Hepatocyte (in vitro differentiated cells): ENCODE results near the gene CD22. TPM values are rescaled to one million over a fixed set of nuclear protein-coding genes. Genes with fewer than 3 reads are reported as not detected.
"Not testable (repeated sequence)": the region's sequence is repeated elsewhere in the genome, so short reads cannot be mapped to it uniquely, and the experiment has no call there.

ENCODE experiments used
- DNase-seq: peaks from one replicate; pipeline ENCODE4 v3.0.0-alpha.2; 2016; ENCODE audit warnings: low spot score
- H2AFZ ChIP-seq: fragments of 200-600 bp; sonication (generic); 2 replicates; pipeline ENCODE4 v1.6.0; 2016; ENCODE audit warnings: antibody characterized with exemption, mild to moderate bottlenecking
- H3K27ac ChIP-seq: fragments of 200-600 bp; sonication (generic); 2 replicates; pipeline ENCODE4 v1.5.1; 2016; ENCODE audit warnings: mild to moderate bottlenecking
- H3K27me3 ChIP-seq: fragments of 200-600 bp; sonication (generic); 2 replicates; pipeline ENCODE4 v1.6.1; 2016
- H3K36me3 ChIP-seq: fragments of 200-600 bp; sonication (generic); replicated peaks from 2 replicates; pipeline ENCODE4 v1.5.1; 2016; ENCODE audit warnings: low read depth; ENCODE audit not compliant: insufficient read depth
- H3K4me1 ChIP-seq: fragments of 200-600 bp; sonication (generic); 2 replicates; pipeline ENCODE4 v1.5.1; 2016; ENCODE audit warnings: mild to moderate bottlenecking, moderate library complexity; ENCODE audit not compliant: insufficient read depth
- H3K4me2 ChIP-seq: fragments of 200-600 bp; sonication (generic); 2 replicates; pipeline ENCODE4 v1.6.0; 2016
- H3K4me3 ChIP-seq: fragments of 200-600 bp; sonication (generic); 2 replicates; pipeline ENCODE4 v1.5.1; 2016; ENCODE audit warnings: mild to moderate bottlenecking
- H3K79me2 ChIP-seq: fragments of 200-600 bp; sonication (generic); 2 replicates; pipeline ENCODE4 v1.6.0; 2017; ENCODE audit warnings: mild to moderate bottlenecking
- H3K9me2 ChIP-seq: fragments of 200-600 bp; sonication (generic); replicated peaks from 2 replicates; pipeline ENCODE4 v1.6.0; 2017; ENCODE audit warnings: mild to moderate bottlenecking; ENCODE audit not compliant: insufficient read depth
- H3K9me3 ChIP-seq: fragments of 200-600 bp; sonication (generic); 2 replicates; pipeline ENCODE4 v1.5.1; 2016; ENCODE audit warnings: low read depth, mild to moderate bottlenecking
- H4K20me1 ChIP-seq: fragments of 200-600 bp; sonication (generic); 2 replicates; pipeline ENCODE4 v1.6.0; 2016; ENCODE audit warnings: mild to moderate bottlenecking; ENCODE audit not compliant: insufficient read depth, poor library complexity, severe bottlenecking
- EZH2 ChIP-seq: fragments of 200-600 bp; sonication (generic); IDR thresholded peaks from 2 replicates; pipeline ENCODE4 v1.6.1; 2016; ENCODE audit warnings: antibody characterized with exemption, mild to moderate bottlenecking, borderline replicate concordance
- EZH2phosphoT487 ChIP-seq: fragments of 200-600 bp; sonication (generic); IDR thresholded peaks from one replicate; pipeline ENCODE4 v1.6.1; 2018; ENCODE audit warnings: antibody characterized with exemption, mild to moderate bottlenecking, low read depth, moderate library complexity; ENCODE audit not compliant: unreplicated experiment, severe bottlenecking
- WGBS: methylation state at CpG from one replicate; pipeline ENCODE4 v1.1.6; 2016; ENCODE audit warnings: low lambda C conversion rate; ENCODE audit errors: missing lambda C conversion rate; 5-methylcytosine and 5-hydroxymethylcytosine counted together
- polyA plus RNA-seq: library from polyadenylated mRNA; unstranded; fragments of >200 nt; fragmentation: Nextera tagmentation; extraction: Ambion mirVana; gene quantifications from 2 replicates; pipeline ENCODE4 v1.2.1, GENCODE V29; 2016
- total RNA-seq: library from RNA; depleted of rRNA; stranded (reverse); fragments of >200 nt; gene quantifications from 2 replicates; pipeline ENCODE4 v1.2.3, GENCODE V29; 2014
- TF ChIP-seq, protein P1 (sequence below): fragments of 200-600 bp; sonication (generic); IDR thresholded peaks from 2 replicates; pipeline ENCODE4 v1.5.1; 2016; ENCODE audit warnings: antibody characterized with exemption, mild to moderate bottlenecking; ENCODE audit not compliant: poor library complexity

CD22 gene
- total and polyA plus RNA-seq, 2 experiments from 2014 or later, result 1.6 TPM; not detected in 1

DNA sequence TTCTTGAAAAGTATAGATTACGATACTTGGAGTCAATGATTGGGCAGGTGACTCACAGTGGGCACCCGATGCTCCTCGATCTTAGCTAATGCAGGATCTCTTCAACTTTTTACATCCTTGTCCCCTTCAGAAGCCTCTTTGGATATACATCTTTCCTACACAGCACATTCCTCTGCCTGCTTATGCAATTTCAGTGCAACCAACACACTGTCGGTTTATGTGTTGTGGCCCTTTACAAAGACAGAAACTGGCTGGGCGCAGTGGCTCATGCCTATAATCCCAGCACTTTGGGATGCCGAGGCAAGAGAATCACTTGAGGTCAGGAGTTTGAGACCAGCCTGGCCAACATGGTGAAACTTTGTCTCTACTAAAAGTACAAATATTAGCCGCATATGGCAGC is 44.5 kb downstream of the CD22 start:
- Histone ChIP-seq H3K9me3 (no peaks in the 10 kb centered on the region), H3K27ac (no peak overlapping the region), H2AFZ (no peak overlapping the region), H3K4me3 (no peak overlapping the region), H3K79me2 (no peaks in the 10 kb centered on the region), H3K36me3 (no peaks in the 10 kb centered on the region), H3K9me2 (no peaks in the 10 kb centered on the region), H3K4me2 (no peak overlapping the region), H3K27me3 (no peaks in the 10 kb centered on the region), H4K20me1 (no peaks in the 10 kb centered on the region), H3K4me1 (no peaks in the 10 kb centered on the region)
- no peak for TF ChIP-seq EZH2phosphoT487
- TF ChIP-seq EZH2, result no peak
- TF ChIP-seq, protein P1, sequence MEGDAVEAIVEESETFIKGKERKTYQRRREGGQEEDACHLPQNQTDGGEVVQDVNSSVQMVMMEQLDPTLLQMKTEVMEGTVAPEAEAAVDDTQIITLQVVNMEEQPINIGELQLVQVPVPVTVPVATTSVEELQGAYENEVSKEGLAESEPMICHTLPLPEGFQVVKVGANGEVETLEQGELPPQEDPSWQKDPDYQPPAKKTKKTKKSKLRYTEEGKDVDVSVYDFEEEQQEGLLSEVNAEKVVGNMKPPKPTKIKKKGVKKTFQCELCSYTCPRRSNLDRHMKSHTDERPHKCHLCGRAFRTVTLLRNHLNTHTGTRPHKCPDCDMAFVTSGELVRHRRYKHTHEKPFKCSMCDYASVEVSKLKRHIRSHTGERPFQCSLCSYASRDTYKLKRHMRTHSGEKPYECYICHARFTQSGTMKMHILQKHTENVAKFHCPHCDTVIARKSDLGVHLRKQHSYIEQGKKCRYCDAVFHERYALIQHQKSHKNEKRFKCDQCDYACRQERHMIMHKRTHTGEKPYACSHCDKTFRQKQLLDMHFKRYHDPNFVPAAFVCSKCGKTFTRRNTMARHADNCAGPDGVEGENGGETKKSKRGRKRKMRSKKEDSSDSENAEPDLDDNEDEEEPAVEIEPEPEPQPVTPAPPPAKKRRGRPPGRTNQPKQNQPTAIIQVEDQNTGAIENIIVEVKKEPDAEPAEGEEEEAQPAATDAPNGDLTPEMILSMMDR, result no peak
- 78% methylated on average over 7 of the region's 7 CpGs for WGBS
- DNase-seq, result no peak

DNA sequence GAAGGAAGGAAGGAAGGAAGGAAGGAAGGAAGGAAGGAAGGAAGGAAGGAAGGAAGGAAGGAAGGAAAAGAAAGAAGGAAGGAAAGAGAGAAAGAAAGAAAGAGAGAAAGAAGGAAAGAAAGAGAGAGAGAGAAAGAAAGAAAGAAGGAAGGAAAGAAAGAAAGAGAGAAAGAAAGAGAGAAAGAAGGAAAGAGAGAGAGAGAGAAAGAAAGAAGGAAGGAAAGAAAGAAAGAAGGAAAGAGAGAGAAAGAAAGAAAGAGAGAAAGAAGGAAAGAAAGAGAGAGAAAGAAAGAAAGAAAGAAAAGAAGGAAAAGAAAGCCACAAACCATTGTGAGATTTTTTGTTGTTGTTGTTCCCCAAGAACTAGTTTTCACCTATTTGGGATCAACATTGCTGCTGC is 45.0 kb downstream of the CD22 start:
- H3K9me2 ChIP-seq, DNase-seq, H2AFZ ChIP-seq, H3K27ac ChIP-seq, H4K20me1 ChIP-seq, H3K4me2 ChIP-seq, H3K36me3 ChIP-seq, H3K9me3 ChIP-seq, H3K27me3 ChIP-seq, H3K79me2 ChIP-seq, H3K4me3 ChIP-seq, H3K4me1 ChIP-seq: not testable (repeated sequence)

DNA sequence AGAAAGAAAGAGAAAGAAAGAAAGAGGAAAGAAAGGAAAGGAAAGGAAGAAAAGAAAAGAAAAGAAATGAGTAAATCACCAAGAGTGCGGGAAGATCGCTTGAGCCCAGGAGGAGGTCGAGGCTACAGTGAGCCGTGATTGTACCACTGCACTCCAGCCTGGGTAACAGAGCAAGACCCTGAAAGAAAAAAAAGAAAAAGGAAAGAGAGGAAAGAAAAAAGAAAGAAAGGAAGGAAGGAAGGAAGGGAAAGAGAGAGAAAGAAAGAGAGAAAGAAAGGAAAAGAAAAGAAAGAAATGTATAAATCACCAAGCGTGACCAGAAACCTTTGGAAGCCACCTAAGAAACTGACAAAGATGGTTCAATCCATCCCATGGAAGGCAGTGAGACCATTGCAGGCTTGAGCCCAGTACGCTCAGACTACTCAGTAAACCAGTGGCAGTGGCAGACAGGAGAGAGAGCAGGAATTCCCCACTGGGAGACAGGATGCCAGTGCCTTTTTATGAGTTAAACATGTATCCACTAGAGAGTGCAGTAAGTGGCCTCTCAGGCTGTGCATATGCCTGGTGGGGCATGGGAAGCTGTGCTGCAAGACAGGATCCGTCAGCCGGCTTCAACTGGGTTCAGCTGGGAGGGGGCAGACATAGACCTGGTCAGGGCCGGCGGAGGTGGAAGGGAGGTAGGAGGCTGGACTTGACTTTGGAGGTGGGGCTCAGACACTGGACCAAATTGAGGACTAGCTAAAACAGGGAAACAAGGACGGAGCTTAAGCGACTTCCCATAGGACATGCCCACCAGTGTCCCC is 46.7 kb downstream of the CD22 start:
- Histone ChIP-seq H3K79me2 (no peaks in the 10 kb centered on the region), H3K9me2 (no peaks in the 10 kb centered on the region), H3K9me3 (no peaks in the 10 kb centered on the region), H3K4me1 (peaks cover 8% of the 10 kb centered on the region), H3K27me3 (no peaks in the 10 kb centered on the region), H3K36me3 (no peaks in the 10 kb centered on the region), H4K20me1 (no peaks in the 10 kb centered on the region), H2AFZ (no peak overlapping the region), H3K4me2 (no peak overlapping the region), H3K27ac (no peak overlapping the region), H3K4me3 (no peak overlapping the region)
- 87% methylated on average over 12 of the region's 12 CpGs for WGBS
- TF ChIP-seq EZH2phosphoT487 (no peak), EZH2 (no peak)
- TF ChIP-seq, protein P1, result no peak
- no peak for DNase-seq

DNA sequence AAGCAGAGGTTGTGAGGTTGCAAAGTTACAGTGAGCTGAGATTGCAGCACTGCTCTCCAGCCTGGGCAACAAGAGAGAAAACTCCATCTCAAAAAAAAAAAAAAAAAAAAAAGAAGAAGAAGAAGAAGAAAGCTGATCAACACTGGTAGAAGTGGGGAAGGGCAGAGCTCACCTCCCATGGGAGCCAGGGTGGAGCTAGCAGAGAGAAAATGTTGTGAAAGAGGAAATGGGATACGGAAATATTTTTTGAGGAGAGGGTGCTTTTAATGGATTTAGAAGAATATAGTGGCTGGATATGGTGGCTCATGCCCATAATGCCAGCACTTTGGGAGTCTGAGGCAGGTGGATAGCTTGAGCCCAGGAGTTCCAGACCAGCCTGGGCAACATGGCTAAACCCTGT is 48.7 kb downstream of the CD22 start:
- no peaks in the 10 kb centered on the region for H3K36me3 ChIP-seq
- TF ChIP-seq EZH2phosphoT487, result no peak
- TF ChIP-seq EZH2, result no peak
- TF ChIP-seq, protein P1, result no peak
- peaks cover 14% of the 10 kb centered on the region for H3K4me1 ChIP-seq
- no peak overlapping the region for H3K4me3 ChIP-seq
- H4K20me1 ChIP-seq, result no peaks in the 10 kb centered on the region
- H3K27ac ChIP-seq, result no peak overlapping the region
- no peak for DNase-seq
- WGBS, result 79% methylated on average over 1 of the region's 1 CpG
- H3K9me2 ChIP-seq, result no peaks in the 10 kb centered on the region
- H2AFZ ChIP-seq, result no peak overlapping the region
- no peaks in the 10 kb centered on the region for H3K9me3 ChIP-seq
- H3K27me3 ChIP-seq, result no peaks in the 10 kb centered on the region
- no peaks in the 10 kb centered on the region for H3K79me2 ChIP-seq
- no peak overlapping the region for H3K4me2 ChIP-seq
